Stimulated activated CD4-positive, alpha-beta T cell treated with anti-CD3 and anti-CD28 coated beads, TNF-alpha, amount 100 ng/mL, for 1 hour (primary cell): ENCODE results near the gene STPG1.
A peak's percentile ranks its signal among the peaks of the same experiment; 100 is the strongest.

ENCODE experiments used
- DNase-seq, 3 donors: peaks; one replicate each; pipeline ENCODE4 v3.0.0-alpha.2; 2020; ENCODE audit warnings: low read depth in 3 of 3, low spot score in 1 of 3

Gene STPG1

DNA sequence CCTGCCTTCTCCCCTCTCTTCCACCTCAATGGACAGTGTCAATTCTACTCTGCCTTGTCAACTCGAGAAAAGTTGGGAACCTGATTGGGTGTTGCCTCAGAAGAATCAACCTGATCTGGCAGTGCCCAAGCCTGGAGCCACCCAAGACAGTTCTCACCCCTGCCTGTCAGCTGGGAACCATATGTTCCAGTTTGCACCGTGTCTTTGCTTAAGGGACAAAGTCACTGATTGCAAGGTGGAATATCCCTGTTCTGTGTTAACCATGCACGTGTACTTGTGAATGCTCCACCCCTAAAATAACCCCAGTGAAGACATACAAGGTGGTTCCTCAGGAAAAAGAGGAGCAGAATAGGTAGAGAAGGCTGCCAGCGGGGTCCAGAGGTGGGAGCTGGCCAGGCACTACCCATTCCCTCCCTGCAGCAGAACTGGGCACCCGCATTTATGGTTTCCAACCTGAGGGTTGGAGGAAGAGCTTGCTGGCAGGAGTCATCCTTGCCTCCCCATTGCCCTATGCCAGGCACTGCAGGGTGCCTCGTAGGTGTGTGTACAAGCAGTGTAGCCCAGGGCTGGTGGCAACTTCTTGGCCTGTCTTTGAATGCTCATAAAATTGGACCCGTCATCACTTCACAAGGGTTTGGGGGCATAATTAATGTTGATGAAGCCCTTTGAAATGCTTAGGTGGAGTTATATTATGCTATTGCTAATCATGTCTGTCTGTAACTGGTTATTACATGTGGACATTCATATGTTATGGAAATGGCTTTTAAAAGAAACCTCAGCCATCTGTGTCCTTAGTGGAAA is 13.4 kb upstream of the STPG1 start:
- no peak for DNase-seq

DNA sequence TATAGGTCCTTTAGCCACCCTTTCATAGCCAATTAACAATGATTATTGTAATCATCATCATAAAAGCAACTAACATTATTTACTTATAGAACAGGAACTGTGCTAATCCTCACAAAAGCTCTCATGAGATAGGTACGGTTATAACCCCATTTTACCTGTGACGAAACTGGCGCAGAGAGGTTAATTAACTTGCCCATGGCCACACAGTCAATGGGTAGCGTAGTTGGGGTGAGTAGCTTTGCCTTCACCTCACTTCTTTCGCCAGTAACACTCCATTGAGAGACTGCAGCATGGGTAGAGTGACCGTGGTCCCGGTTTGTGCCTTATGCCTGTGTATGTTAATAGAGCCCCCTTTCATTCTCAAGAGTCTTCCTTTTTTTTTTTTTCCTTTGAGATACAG is 12.3 kb upstream of the STPG1 start:
- DNase-seq = no peak

DNA sequence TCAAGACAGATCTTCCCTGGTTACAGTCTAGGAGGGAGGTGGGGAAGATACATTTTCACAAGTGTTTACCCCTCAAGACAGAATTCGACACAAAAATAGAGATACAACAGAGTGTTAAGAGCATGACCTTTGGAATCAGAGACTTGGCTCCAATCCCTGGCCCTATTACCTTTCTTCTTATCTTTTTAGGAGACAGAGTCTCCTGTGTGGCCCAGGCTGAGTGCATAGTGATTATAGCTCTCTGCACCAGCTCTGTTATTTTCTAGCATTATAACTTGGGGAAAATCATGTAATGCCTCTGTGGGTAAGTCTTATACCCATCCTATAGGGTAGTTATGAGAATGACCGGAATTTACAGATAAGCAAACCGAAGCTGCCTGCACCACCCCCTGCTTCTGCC is 11.9 kb upstream of the STPG1 start:
- DNase-seq = no peak

DNA sequence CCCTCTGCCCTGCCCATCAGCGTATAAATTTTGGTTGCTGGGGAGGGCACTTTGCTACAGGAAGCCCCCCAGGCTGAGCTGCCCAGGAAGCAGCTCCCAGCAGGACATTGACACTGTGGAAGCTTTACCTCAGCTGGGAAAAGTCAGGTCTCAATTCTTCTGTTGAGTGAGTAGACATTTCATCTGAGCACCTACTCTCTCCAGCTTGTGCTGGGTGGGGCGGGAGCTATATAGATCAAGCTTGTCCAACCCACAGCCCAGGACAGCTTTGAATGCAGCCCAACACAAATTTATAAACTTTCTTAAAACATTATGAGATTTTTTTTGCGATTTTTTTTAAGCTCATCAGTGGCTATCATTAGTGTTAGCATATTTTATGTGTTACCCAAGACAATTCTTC is 11.4 kb upstream of the STPG1 start:
- no peak for DNase-seq

DNA sequence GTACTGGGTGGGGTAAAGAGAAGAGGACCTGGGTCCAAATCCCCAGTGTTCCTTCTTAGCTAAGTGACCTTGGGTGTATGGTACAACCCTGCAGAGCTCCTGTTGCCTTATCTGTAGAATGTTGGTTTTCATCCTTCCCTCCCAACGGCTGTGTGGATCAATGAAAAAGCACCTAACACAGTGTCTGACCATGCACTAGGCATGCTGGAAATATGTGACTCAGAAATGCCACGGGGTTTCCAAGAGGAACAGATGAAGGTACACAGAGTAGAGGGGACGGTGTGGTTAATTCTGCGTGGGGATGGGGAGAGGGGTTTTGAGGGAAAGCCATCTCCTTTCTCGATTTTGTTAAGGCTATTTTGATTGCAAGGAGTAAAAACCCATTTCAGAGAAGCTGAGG is 10.6 kb upstream of the STPG1 start:
- DNase-seq = no peak

DNA sequence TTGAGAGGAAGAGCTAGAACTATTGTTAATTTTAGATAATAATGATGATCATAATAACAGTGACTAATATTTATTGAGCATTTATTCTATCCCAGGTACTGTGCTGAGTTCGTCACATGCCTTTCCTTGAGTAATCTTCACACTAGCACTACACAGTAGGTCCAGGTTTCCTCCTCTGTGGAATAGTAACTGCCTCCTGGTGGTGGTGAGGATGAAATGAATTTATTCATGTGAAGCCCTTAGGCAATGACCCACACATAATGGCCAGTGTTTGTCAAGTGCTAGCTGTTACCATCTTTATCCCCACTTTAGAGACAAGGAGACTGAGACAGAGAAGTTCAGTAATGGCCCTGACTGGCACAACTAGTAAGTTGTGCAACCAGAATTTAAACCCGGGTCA is 7.9 kb upstream of the STPG1 start:
- DNase-seq = no peak

DNA sequence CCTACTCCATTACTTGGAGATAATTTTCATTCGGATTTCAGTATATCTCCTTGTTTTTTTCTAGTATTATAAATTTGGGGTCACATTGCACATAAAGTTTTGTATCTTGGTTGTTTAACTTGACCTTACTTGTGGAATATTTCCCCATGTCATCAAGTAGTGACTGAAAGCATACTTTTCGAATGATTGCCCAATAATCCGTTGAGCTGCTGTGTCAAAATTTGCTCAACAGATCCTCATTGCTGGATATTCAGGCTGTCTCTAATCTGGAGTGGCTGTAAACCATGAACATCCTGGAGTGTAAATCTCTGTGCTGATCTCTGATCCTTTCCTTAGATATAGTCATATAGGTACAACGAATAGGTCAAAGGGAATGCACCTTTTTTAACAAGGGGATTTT is 7.0 kb upstream of the STPG1 start:
- no peak for DNase-seq

DNA sequence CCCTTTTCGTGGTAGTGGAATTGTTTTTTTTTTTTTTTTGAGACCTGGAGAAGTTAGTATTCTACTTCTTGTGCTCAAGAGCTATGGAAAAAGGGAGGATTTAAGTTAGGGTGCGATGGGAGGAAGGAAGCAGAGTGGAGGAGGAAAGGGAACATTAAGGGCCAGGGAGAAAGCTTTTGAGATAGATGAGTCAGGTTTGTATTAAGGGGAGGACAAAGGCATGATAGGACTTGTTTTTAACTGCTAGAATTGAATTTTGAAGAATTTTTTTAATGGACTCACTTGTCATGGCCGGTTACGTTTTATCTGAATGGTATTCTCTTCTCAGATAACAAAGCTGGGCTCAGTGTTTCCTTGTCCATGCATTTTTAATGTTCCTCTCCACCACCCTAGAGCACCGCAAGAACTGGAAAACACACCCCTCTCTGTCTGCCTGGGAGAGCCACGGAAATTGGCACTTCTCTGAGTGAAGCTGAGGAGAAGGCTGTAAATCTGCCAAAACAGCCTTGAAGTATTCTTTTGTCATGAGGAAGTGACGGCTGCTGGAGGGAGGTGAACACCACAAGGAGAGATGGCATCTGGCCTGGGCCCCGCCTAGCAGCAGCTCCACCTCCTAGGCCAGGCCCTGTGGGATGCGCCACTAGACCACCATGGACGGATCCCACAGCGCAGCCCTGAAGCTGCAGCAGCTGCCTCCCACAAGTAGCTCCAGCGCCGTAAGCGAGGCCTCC is 5.5 kb upstream of the STPG1 start:
- no peak for DNase-seq

DNA sequence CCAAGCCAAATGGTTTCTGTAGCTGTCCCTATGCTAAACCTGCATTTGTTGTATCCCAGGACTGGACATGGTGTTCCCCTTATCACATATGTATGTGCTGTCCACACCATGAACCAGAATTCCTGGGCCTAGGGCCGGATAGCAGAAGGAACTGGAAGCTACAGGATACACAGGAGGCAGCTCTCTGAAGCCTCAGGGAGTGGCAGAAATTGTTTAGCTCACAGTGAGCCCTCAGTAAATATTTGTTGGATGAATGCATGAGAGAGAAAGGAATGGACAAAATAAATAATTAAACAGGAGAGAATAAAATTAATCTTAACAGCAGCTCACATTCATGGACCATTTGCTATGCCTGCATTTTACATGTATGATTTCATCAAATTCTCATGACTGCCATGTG is 4.1 kb upstream of the STPG1 start:
- DNase-seq = no peak

DNA sequence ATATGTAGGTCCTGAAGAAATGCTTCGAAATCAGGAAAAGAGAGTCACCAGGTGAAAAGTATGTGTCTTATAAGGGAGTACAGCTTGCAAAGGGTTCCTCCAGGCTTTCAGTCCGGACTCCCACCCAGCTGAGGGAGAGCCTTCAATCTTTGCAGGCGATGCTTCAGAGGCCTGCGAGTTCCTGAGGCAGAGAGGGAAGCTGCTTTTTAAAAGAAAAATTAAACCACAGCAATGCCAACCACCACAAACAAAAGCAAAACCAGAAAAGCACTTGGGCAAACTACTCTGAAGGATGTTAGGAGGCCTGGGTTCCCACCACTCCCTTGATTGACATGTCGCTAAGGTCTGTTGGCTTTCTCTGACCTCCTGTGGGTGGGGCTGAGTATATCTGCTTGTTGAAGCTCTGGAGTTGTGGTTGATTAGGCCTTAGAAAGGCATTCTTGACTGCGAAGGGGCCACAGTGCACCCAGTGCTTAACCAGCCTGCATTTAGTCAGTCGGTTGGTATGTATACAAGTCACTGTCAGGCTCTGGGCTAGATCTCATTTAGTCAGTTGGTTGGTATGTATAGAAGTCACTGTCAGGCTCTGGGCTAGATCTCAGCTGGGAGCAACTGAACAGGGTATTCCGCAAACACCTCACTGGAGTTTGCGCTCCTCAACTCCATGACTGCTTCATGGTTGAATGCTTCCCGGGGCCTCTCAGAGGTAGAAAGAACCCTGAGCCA is 3.2 kb upstream of the STPG1 start:
- no peak for DNase-seq

DNA sequence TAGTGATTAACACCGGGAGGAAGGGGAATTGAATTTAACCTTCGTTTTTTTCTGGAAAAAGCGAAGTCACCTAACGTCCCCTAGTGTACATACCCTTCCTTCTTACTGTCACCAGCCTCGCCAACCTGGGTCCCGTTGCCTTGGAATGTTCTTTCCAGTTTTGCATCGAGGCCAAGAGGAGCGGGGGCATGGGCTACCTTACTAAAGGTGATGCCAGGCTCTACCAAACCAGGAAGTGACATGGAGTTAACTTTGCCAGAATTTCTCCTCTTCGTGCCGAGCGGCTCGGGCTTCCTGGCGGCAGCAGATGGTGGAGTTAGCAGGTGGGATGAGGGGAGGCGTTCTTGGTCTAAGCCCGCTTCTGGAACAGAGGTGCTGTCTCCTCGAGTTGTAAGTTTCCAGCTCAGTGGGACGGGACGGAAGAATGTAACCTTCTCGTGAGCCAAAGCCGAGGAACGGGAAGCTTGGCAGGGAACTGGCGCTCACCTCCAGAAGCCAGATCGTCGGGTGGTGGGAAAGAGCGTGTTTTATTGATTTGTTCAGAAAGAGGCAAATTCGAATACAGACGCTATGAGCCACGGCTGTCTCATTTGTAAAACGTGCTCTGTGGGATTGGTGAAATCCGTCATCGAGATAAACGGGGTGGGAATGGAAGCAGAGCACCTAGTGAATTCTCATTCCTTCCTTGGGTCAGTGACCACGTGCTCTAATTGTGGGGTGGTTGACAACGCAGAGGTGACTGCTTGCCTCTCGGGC is 2.5 kb upstream of the STPG1 start:
- DNase-seq = no peak

DNA sequence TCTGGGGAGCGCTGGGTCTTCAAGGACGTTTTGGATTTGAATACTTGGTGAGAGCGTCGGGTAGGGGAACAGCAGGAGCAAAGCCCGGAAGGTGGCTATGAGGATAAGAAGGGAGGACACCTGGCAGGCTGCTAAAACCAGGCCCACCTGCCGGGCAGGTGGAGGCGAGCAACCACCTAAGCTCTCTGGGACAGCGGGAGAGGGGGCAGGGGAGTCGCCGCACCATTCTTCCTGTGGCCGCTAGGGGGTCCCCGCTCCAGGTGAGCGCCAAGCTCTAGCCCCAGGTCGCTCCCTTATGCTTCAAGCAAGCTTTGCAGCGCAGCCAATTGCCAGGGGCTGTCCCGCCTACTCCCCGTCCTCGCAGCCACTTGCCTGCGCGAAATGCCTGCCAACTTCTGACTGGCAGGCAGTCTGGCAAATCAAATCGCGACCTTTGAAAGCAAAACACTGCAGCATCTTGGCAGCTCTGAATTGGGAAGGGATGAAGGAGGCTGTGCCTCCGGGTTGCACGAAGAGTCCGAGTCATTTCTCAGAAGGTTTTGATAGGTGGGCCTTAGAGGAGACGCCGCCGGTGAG is 1.8 kb upstream of the STPG1 start, which contains the start of gene NIPAL3:
NIPAL3 (plus strand) TSS at position 469 of the 576 bp plus-strand sequence. CDS start 3,746 bp downstream, outside the sequence.
- peak; percentile 90 to 97 (median 91) for DNase-seq

DNA sequence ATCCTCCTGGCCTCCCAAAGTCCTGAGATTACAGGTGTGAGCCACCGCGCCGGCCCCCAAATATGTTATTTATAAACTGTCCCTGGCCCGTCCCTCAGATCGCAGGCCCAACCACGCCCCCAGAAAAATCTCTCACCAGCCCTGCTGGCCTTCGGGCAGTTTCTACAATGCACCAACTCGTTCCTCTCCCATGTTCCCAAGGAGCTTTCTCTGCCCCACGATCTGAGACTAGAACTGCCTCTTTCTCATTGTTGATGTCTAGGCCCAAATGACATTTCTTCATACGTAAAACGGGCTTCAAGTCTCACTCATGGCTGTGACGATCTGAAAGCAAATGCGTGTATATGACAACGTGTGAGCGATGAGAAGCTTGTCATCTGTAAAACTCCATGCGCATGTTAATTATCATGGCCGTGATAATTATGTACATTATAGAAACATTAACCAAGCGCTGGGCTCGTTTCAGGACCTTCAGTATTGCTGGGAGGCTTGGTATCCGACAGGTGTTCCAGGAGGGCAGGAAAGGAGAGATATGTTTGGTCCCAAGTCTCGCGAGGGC is 1.3 kb upstream of the STPG1 start:
- no peak for DNase-seq

DNA sequence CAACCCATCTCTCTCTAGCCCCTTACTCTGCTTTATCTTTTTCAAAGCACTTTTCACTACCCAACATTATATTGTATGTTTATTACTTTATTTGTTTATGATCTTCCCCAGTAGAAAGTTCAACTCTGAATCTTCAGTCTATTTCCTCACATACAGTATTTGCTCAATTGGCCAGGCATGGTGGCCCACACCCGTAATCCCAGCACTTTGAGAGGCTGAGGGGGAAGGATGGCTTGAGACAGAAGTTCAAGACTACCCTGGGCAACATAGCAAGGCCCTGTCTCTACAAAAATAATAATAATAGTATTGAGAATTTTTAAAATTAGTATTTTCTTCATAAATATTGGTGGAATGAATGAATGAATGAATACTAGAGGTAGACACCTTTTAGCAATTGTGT is 1.2 kb downstream of the STPG1 start:
- DNase-seq = no peak

DNA sequence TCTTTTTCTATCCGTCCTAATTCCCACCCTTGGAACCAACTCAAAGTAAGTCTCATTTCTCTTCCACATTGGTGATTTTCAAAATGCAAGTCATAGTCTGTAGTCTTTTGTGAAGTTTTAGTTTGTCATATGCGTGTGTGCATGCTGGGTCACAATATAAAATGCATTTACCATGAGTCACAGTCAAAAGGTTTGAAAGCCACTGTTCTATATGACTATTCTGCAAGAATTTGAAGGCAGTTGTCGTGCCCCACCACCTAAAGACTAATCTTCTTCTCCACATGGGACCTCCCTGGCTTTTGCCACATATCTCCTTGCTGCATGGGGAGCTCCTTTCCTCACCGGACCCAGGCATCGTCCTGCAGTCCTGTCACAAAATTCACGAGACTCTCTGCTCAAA is 1.6 kb downstream of the STPG1 start:
- DNase-seq = no peak

DNA sequence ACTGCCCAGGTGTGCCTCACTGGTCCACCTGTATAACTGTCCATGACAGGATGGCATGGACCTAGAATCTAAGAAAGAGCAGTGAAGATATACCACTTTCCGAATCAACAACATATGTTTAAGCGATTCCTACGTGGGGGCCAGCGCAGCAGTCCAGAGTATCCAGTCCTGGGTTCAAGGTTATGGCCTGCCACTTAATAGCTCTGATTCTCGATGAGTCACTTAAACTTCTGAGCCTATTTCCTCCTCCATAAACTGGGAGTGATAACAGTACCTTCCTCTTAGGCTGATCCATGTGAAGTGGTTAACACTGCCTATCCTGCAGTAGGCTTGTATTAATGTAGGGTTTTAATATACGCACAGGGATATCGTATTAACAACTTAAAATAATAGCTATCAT is 2.8 kb downstream of the STPG1 start:
- DNase-seq = no peak

DNA sequence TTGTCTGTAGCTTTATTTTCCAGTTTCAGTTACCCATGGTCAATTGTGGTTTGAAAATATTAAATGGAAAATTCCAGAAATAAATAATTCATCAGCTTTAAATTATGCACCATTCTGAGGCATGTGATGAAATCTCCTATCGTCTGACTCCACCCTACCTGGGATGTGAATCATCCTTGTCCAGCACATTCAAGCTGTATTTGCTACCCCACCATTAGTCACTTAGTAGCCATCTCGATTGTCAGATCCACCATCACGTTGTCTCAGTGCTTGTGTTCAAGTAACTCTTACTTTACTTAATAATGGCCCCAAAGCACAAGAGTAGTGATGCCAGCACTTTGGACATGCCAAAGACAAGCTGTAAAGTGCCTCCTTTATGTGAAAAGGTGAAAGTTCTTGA is 4.0 kb downstream of the STPG1 start:
- no peak for DNase-seq

DNA sequence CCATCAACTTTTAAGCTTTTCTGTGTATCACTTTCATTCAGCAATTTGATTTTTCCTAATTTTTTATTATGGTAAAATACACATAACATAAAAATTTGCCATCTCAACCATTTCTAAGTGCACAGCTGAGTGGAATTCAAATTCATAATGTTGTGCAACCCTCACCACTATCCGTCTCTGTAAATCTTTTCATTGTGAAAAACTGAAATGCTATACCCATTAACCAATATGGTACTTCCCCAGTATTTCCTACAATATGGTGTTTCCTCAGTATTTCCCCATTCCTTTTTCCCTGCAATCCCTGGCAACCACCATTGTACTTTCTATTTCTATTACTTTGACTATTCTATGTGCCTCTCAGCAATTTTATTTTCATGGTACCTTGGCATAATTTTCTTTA is 6.8 kb downstream of the STPG1 start:
- DNase-seq = no peak

DNA sequence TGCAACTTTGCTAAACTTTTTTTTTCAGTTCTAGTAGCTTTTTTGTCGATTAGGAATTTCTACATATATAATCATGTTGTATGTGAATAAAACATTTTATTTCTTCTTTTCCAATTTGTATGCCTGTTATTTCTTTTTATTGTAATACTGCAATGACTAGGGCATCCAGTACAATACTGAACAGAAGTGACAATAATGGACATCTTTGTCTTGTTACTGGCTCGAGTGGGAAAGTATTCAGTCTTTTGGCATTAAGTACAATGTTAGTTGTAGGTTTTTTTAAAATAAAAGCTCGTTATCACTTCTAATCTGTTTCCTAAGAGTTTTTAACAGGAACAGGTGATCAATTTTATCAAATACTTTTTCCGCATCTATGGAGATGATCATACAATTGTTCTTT is 9.8 kb downstream of the STPG1 start:
- no peak for DNase-seq

DNA sequence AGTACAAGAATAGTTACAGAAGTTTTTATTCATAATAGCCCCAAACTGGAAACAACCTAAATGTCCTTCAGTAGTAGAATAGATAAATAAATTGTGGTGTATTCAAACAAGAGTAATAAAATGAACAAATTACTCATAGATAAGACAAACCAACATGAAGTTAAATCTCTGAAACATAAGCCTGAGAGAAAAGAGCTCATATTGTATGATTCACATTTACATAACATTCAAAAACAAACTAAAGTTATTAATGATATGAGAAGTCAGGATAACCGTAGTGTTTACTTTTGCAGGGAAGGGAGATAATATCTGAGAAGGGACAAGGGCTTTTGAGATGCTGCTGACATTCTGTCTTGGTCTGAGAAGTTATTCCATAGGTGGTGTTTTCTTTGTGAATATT is 13.5 kb downstream of the STPG1 start:
- DNase-seq = no peak

DNA sequence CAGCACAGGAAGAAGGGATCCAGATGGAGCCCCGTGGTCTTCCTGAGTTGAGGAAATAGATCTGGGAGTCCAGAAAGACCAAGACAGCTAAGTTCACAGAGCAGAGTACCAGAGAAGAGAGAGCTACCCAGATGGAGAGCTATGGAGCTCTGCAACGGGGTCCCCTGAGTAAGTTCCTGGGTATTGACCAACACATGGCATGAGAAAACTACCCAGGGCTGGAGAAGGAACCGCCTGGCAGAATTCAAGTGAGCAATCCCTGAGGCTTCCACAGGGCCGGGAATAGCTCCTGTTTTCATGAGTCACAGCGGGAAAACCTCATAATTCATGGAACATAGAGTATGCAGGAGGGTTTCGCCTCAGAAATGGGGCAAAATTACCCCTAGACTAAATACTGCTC is 19.7 kb downstream of the STPG1 start:
- no peak for DNase-seq
